OCI-LY7 (cell line): Measurements from ENCODE around the gene OR13C5. TPM values are rescaled to one million over a fixed set of nuclear protein-coding genes. Genes with fewer than 3 reads are reported as not detected.

ENCODE experiments used
- BruUV-seq: library from RNA; stranded (reverse); fragments of 400-500 nt; replicated peaks from 2 replicates; lab custom pipeline; 2021; lab: Mats Ljungman, UMichigan
- CTCF ChIA-PET: fragments of 300-600 bp; sonication (Branson Sonifier 250); formaldehyde crosslinking; loops from one replicate; lab custom pipeline; 2022; ENCODE audit warnings: antibody characterized with exemption; ENCODE audit not compliant: unreplicated experiment; lab: Charles Lee
- POLR2A ChIA-PET: fragments of 300-600 bp; sonication (Branson Sonifier 250); formaldehyde crosslinking; loops from one replicate; lab custom pipeline; 2022; ENCODE audit warnings: antibody characterized with exemption; lab: Charles Lee
- DNase-seq: peaks from one replicate; pipeline ENCODE4 v3.0.0-alpha.2; 2015; ENCODE audit warnings: low spot score
- H2AFZ ChIP-seq: fragments of 200-600 bp; sonication (generic), shearing (Covaris generic); 2 replicates; pipeline ENCODE4 v1.6.1; 2014; ENCODE audit warnings: mild to moderate bottlenecking, antibody characterized with exemption, low read length, moderate library complexity
- H3K27ac ChIP-seq: fragments of 200-600 bp; sonication (generic); 2 replicates; pipeline ENCODE4 v1.5.1; 2014; ENCODE audit warnings: mixed run types, low read depth, mild to moderate bottlenecking, moderate library complexity, low read length, inconsistent platforms; ENCODE audit not compliant: poor library complexity, severe bottlenecking
- H3K36me3 ChIP-seq: fragments of 200-600 bp; sonication (generic); 2 replicates; pipeline ENCODE4 v1.6.1; 2014; ENCODE audit warnings: mild to moderate bottlenecking, antibody characterized with exemption, low read length, moderate library complexity, mixed read lengths; ENCODE audit not compliant: insufficient read depth
- H3K4me1 ChIP-seq: fragments of 200-600 bp; sonication (generic); 2 replicates; pipeline ENCODE4 v1.5.1; 2014; ENCODE audit warnings: mild to moderate bottlenecking, low read length; ENCODE audit not compliant: insufficient read depth, poor library complexity, severe bottlenecking
- H3K4me2 ChIP-seq: fragments of 200-600 bp; sonication (generic); 2 replicates; pipeline ENCODE4 v1.6.1; 2014; ENCODE audit warnings: mild to moderate bottlenecking, low read length
- H3K4me3 ChIP-seq: fragments of 200-600 bp; sonication (generic); 2 replicates; pipeline ENCODE4 v1.5.1; 2014; ENCODE audit warnings: mild to moderate bottlenecking, low read depth, low read length; ENCODE audit not compliant: poor library complexity, severe bottlenecking
- H3K79me2 ChIP-seq: fragments of 200-600 bp; sonication (generic); 2 replicates; pipeline ENCODE4 v1.6.1; 2016; ENCODE audit warnings: low read depth, mild to moderate bottlenecking, low read length, moderate library complexity, mixed read lengths; ENCODE audit not compliant: insufficient read depth
- H3K9me2 ChIP-seq: fragments of 200-600 bp; sonication (generic); 2 replicates; pipeline ENCODE4 v1.6.1; 2016; ENCODE audit warnings: mild to moderate bottlenecking, low read length, mixed read lengths; ENCODE audit not compliant: insufficient read depth
- H3K9me3 ChIP-seq: fragments of 200-600 bp; sonication (generic); 2 replicates; pipeline ENCODE4 v1.6.1; 2014; ENCODE audit warnings: mild to moderate bottlenecking, mixed run types, low read length, mixed read lengths
- H4K20me1 ChIP-seq: fragments of 200-600 bp; sonication (generic); 2 replicates; pipeline ENCODE4 v1.6.1; 2014; ENCODE audit warnings: mild to moderate bottlenecking, antibody characterized with exemption, low read length, moderate library complexity, mixed read lengths; ENCODE audit not compliant: insufficient read depth
- CTCF ChIP-seq: fragments of 200-600 bp; sonication (generic); conservative IDR thresholded peaks from 2 replicates; pipeline ENCODE4 v1.5.1; 2014; ENCODE audit warnings: mild to moderate bottlenecking, antibody characterized with exemption, low read length, moderate library complexity, mixed read lengths
- EZH2phosphoT487 ChIP-seq: fragments of 200-600 bp; sonication (generic); IDR thresholded peaks from 2 replicates; pipeline ENCODE4 v1.6.1; 2018; ENCODE audit warnings: low read depth, borderline replicate concordance, mild to moderate bottlenecking, mixed run types, antibody characterized with exemption, low read length, moderate library complexity, mixed read lengths
- intact Hi-C: fragments of 100-400 bp; cut with micrococcal nuclease; formaldehyde crosslinking; loops from one replicate; pipeline ENCODE4 v1.10.0; 2022; ENCODE audit not compliant: unreplicated experiment
- total RNA-seq, 2 experiments: library from RNA; depleted of rRNA in 1 of 2; stranded (reverse); fragments of >200 nt in 1 of 2; shearing (Covaris generic) in 1 of 2; gene quantifications; 2 replicates each; pipeline ENCODE4 v1.2.3, GENCODE V29; 2014 to 2022

OR13C5 gene
- total RNA-seq, 2 experiments from 2014 or later = not detected

GRCh38 chr9:104586496-104587180 is 12.6 kb downstream of the OR13C5 start:
- Histone ChIP-seq H3K4me2 (no peak overlapping the region), H3K9me3 (no peaks in the 10 kb centered on the region), H3K36me3 (no peaks in the 10 kb centered on the region), H3K9me2 (no peaks in the 10 kb centered on the region), H4K20me1 (no peaks in the 10 kb centered on the region), H3K79me2 (no peaks in the 10 kb centered on the region), H3K27ac (no peak overlapping the region), H3K4me1 (no peaks in the 10 kb centered on the region), H2AFZ (no peak overlapping the region), H3K4me3 (no peak overlapping the region)
- POLR2A ChIA-PET = interaction anchor here (0.7 to 1.0 kb wide), 3 partner anchors 8 to 492 kb away, joined by 3 to 4 read pairs (median 3); no protein-coding TSS in a partner anchor
- intact Hi-C loops = no loop called here
- TF ChIP-seq EZH2phosphoT487 (no peak), CTCF (no peak)
- CTCF ChIA-PET = no interaction called here
- no peak for DNase-seq
- BruUV-seq = no TSS peak

- Histone ChIP-seq H3K36me3 (no peaks in the 10 kb centered on the region), H3K79me2 (no peaks in the 10 kb centered on the region), H3K27ac (no peak overlapping the region), H4K20me1 (no peaks in the 10 kb centered on the region), H2AFZ (no peak overlapping the region), H3K9me2 (no peaks in the 10 kb centered on the region), H3K4me2 (no peak overlapping the region), H3K4me3 (no peak overlapping the region), H3K4me1 (no peaks in the 10 kb centered on the region), H3K9me3 (no peaks in the 10 kb centered on the region)
- TF ChIP-seq EZH2phosphoT487 (no peak), CTCF (no peak)
- ChIA-PET CTCF (no interaction called here), POLR2A (no interaction called here)
- intact Hi-C loops = no loop called here
- no TSS peak for BruUV-seq
- DNase-seq = no peak
Measured at GRCh38 chr9:104580562-104580961, 18.7 kb downstream of the OR13C5 start.

GRCh38 chr9:104577263-104577662 is 21.9 kb downstream of the OR13C5 start:
- CTCF ChIA-PET = no interaction called here
- no peak for TF ChIP-seq EZH2phosphoT487
- Histone ChIP-seq H3K79me2 (no peaks in the 10 kb centered on the region), H3K4me3 (no peak overlapping the region), H3K9me3 (no peaks in the 10 kb centered on the region), H4K20me1 (no peaks in the 10 kb centered on the region), H3K36me3 (no peaks in the 10 kb centered on the region), H2AFZ (no peak overlapping the region), H3K4me2 (no peak overlapping the region), H3K4me1 (no peaks in the 10 kb centered on the region), H3K27ac (no peak overlapping the region), H3K9me2 (no peaks in the 10 kb centered on the region)
- no peak for DNase-seq
- intact Hi-C loops = no loop called here
- BruUV-seq = no TSS peak
- POLR2A ChIA-PET = no interaction called here
